Peyer's patch (tissue), 4 donors: ENCODE data around the gene ACTR8. TPM values are rescaled to one million over a fixed set of nuclear protein-coding genes. Genes with fewer than 3 reads are reported as not detected.

ENCODE experiments used
- DNase-seq, 3 donors: peaks; one replicate each; pipeline ENCODE4 v3.0.0-alpha.2; 2017 to 2019
- H3K27ac ChIP-seq, 4 donors: fragments of 200-600 bp; sonication (generic); one replicate each; pipeline ENCODE4 v1.5.1; 2016 to 2019
- H3K27me3 ChIP-seq, 2 donors: fragments of 200-600 bp; sonication (generic); one replicate each; pipeline ENCODE4 v1.5.1; 2019
- H3K36me3 ChIP-seq, 3 donors: fragments of 200-600 bp; sonication (generic); one replicate each; pipeline ENCODE4 v1.5.1; 2016 to 2019
- H3K4me1 ChIP-seq, 4 donors: fragments of 200-600 bp; sonication (generic); one replicate each; pipeline ENCODE4 v1.5.1; 2016 to 2019
- H3K4me3 ChIP-seq, 4 donors: fragments of 200-600 bp; sonication (generic); 1 replicate in 3 of 4; 2 replicates in 1 of 4; pipeline ENCODE4 v1.5.1; 2016 to 2019; ENCODE audit warnings: mild to moderate bottlenecking in 1 of 4
- H3K9me3 ChIP-seq, 4 donors: fragments of 200-600 bp; sonication (generic); one replicate each; pipeline ENCODE4 v1.5.1; 2016 to 2019; ENCODE audit warnings: mild to moderate bottlenecking in 1 of 4
- CTCF ChIP-seq, 6 experiments: fragments of 450-650 bp in 4 of 6; fragments of 200-600 bp in 2 of 6; sonication (generic) in 1 of 6; IDR thresholded peaks; one replicate each; pipeline ENCODE4 v1.5.1; 2017 to 2019; ENCODE audit warnings: antibody characterized with exemption in 6 of 6, mild to moderate bottlenecking in 3 of 6, moderate library complexity in 1 of 6
- POLR2A ChIP-seq, 2 donors: fragments of 450-650 bp; IDR thresholded peaks; one replicate each; pipeline ENCODE4 v1.5.1; 2017; ENCODE audit warnings: antibody characterized with exemption in 2 of 2, mild to moderate bottlenecking in 2 of 2, moderate library complexity in 2 of 2
- total RNA-seq, 4 donors: library from RNA; depleted of rRNA; stranded (reverse); fragments of >200 nt; gene quantifications; one replicate each; pipeline ENCODE4 v1.1.0, GENCODE V29; 2016

ACTR8 gene
- total RNA-seq, 4 donors from 2014 or later = 13.7 to 53.6 (median 24.9) TPM

GRCh38 chr3:53883008-53883407 lies 1.1 kb upstream of the ACTR8 start:
- TF ChIP-seq CTCF (IDR thresholded peaks at IDR 0.05) (no peak), POLR2A (IDR thresholded peaks at IDR 0.05) (no peak)
- peaks cover 0 to 14% (median 6%) of the 10 kb centered on the region in 4 donors for H3K4me1 ChIP-seq
- no peak for DNase-seq

GRCh38 chr3:53880396-53881345 lies 1.3 kb downstream of the ACTR8 start:
- no peaks in the 10 kb centered on the region for H3K27me3 ChIP-seq
- H3K4me1 ChIP-seq = peaks cover 0 to 14% (median 6%) of the 10 kb centered on the region in 4 donors
- H3K9me3 ChIP-seq = no peaks in the 10 kb centered on the region
- no peak overlapping the region for H3K27ac ChIP-seq
- TF ChIP-seq CTCF (IDR thresholded peaks at IDR 0.05) = no peak
- TF ChIP-seq POLR2A (IDR thresholded peaks at IDR 0.05) = no peak
- DNase-seq = no peak
- peaks cover 0 to 60% (median 0%) of the 10 kb centered on the region in 3 donors for H3K36me3 ChIP-seq
- H3K4me3 ChIP-seq = peak overlapping the region; percentile 59 to 82 (median 80)

More at GRCh38 chr3:53883008-53883407, 1.1 kb upstream of the ACTR8 start:
- Histone ChIP-seq H3K27me3 (no peaks in the 10 kb centered on the region), H3K4me3 (no peak overlapping the region), H3K27ac (no peak overlapping the region), H3K9me3 (no peaks in the 10 kb centered on the region), H3K36me3 (peaks cover 0 to 55% (median 0%) of the 10 kb centered on the region in 3 donors)

- TF ChIP-seq CTCF (IDR thresholded peaks at IDR 0.05) = no peak
- TF ChIP-seq POLR2A (IDR thresholded peaks at IDR 0.05) = no peak
- no peaks in the 10 kb centered on the region for H3K27me3 ChIP-seq
- peaks cover 0 to 86% (median 0%) of the 10 kb centered on the region in 3 donors for H3K36me3 ChIP-seq
- DNase-seq = no peak
- H3K27ac ChIP-seq = no peak overlapping the region
- no peak overlapping the region for H3K4me3 ChIP-seq
- no peaks in the 10 kb centered on the region for H3K9me3 ChIP-seq
- H3K4me1 ChIP-seq = no peaks in the 10 kb centered on the region
Observed at GRCh38 chr3:53865732-53866499, 16.0 kb downstream of the ACTR8 start.

GRCh38 chr3:53863145-53863544 lies 18.8 kb downstream of the ACTR8 start:
- no peak for DNase-seq
- H3K36me3 ChIP-seq = peaks cover 0 to 69% (median 0%) of the 10 kb centered on the region in 3 donors
- H3K4me3 ChIP-seq = no peak overlapping the region
- H3K27ac ChIP-seq = no peak overlapping the region
- no peaks in the 10 kb centered on the region for H3K4me1 ChIP-seq
- no peaks in the 10 kb centered on the region for H3K27me3 ChIP-seq
- no peaks in the 10 kb centered on the region for H3K9me3 ChIP-seq
- TF ChIP-seq CTCF (IDR thresholded peaks at IDR 0.05) = no peak
- TF ChIP-seq POLR2A (IDR thresholded peaks at IDR 0.05) = no peak

GRCh38 chr3:53862241-53862640 lies 19.7 kb downstream of the ACTR8 start:
- H3K36me3 ChIP-seq = peaks cover 0 to 60% (median 0%) of the 10 kb centered on the region in 3 donors
- TF ChIP-seq CTCF (IDR thresholded peaks at IDR 0.05) (no peak), POLR2A (IDR thresholded peaks at IDR 0.05) (no peak)
- no peaks in the 10 kb centered on the region for H3K9me3 ChIP-seq
- DNase-seq = no peak
- no peaks in the 10 kb centered on the region for H3K4me1 ChIP-seq
- H3K27me3 ChIP-seq = no peaks in the 10 kb centered on the region
- no peak overlapping the region for H3K27ac ChIP-seq
- no peak overlapping the region for H3K4me3 ChIP-seq
